Stimulated activated CD4-positive, alpha-beta T cell treated with anti-CD3 and anti-CD28 coated beads, Interleukin-1b, Interleukin-23, amount 100 ng/mL, for 48 hours (primary cell): ENCODE data around the gene GAS7.
"Not testable (repeated sequence)": the region's sequence is repeated elsewhere in the genome, so short reads cannot be mapped to it uniquely, and the experiment has no call there.

Experiments
- DNase-seq: peaks from one replicate; pipeline ENCODE4 v3.0.0-alpha.2; 2020

Gene GAS7

DNA sequence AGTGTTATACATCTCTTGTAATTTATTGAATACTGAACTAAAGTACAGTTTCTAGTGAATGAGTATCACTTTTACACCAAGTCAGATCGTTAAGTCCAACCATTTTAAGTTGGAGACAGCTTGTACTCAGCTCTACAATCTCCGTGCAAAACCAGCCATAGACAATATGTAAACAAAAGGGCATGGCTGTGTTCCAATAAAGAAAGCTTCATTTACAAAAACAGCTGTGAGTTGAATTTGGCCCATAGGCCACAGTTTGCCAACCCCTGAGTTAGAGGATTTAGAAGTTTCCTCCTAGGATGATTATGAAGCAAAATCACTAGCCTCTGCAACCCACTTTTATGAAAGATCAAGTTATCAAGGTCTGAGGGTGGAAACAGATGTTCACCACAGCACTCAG is 187.7 kb downstream of the GAS7 start:
- DNase-seq, result no peak

DNA sequence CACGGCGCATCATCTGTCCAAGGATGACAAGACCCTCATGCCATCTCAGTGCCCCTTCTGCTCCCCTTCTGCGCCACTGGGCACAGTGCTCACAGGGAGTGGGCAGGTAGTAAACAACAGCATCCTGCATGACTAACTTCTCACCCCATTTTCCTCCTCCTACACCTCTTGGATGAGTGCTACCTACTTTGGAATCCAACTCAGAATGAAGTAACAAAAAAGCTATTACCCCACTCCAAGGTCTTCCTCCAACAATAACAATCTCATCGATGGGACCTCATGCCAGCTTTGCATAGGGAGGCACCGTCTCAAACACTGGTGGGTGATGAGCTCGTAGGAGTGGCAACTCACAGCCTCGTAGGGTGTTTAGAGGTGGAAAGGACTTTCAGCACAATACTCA is 194.7 kb downstream of the GAS7 start:
- DNase-seq, result no peak

DNA sequence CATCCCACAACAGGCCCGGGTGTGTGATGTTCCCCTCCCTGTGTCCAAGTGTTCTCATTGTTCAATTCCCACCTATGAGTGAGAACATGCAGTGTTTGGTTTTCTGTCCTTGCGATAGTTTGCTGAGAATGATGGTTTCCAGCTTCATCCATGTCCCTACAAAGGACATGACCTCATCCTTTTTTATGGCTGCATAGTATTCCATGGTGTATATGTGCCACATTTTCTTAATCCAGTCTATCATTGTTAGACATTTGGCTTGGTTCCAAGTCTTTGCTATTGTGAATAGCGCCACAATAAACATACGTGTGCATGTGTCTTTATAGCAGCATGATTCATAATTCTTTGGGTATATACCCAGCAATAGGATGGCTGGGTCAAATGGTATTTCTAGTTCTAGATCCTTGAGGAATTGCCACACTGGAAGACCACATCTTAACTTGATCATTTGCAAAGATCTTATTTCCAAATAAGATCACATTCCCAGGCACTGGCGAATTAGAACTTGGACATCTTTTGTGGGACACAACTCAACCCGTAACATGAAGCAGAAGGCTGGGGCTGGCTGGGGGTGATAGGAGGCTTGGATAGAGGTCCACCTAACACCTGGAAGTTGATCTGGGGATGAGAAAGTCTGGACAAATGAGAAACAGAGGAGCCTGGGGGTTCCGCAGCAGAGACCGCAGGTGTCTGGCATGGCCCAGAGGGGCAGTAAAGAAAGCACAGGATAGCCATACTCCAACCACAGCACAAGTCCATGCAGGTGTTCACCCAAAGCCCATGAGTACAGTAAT is 195.6 kb downstream of the GAS7 start:
- DNase-seq, result not testable (repeated sequence)

DNA sequence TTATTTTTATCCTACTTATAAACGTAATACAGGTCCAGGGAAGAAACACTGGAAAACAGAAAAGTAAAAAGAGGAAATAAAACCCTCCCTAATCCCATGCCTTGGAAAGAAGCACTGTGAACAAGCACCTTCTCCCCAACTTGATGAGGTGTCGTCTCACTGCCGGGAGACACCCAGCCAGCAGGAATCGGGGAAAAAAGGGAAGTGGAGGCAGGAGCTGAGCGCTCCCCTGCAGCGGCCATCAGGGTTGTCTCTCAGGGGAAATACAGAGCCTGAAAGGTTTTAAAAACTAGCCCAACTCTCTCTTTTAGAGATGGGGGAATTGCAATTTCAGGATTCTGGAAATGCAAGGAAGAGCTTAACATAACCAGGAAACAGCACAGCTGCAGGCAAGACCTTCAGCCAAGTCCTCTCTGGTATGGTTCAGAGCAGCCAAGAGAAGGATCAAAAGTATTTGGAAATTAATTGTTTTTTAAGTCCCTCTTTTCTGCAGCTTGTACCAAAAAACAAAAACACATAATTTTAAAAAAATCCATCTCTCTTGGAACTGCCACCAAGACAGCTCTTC is 197.0 kb downstream of the GAS7 start:
- DNase-seq, result no peak

DNA sequence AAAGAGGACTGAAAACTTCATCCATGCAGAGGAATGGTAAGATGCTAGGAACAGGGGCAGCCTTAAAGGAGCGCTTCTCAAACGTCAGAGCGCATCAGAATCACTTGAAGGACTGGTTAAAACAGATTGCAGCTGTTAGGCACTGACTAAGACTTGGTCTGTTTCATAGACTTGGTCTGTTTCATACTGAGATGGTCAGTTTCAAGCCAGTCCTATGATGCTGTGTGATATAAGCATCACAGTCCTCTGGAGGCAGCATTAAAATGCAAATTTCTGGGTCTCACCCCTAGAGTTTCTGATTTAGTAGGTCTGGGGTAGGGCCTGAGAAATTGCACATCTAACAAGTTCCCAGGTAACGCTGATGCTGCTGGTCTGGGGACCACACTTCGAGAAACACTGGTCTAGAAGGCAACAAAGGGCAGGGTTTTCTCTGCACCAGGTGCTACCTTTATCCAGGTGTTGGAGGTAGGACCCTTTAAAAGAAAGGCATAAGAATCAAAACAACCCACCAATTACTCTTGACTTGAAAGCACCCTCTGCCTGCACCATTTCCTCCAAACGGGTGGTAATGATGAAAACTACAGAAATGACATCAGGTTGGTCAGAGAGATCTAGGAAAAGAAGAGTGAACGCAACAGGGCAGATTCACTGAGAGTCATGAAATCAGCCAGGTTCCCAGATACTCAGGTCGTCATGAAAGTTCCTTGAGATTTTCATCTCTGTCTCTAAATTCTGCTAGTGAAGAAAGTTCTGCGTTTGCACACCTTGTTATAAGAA is 198.3 kb downstream of the GAS7 start:
- no peak for DNase-seq

DNA sequence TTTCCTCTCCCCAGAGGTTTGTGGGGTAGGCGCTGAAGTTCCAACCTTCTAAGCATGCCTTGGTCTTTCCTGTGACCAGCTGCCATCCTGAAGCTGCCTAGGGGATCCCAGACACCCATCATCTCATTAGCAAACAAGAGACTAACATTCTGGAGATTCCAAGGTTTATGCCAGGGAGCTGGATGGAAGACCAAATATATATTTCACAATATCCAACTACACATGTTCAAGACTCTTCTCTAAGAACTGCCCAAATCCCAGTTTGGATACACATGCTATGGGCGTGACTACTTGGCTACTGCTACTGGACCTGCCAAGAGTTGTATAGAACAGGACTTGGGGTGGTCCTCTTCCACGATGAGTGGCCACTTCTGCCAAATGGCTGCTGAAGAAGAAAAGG is 200.3 kb downstream of the GAS7 start:
- DNase-seq, result no peak

DNA sequence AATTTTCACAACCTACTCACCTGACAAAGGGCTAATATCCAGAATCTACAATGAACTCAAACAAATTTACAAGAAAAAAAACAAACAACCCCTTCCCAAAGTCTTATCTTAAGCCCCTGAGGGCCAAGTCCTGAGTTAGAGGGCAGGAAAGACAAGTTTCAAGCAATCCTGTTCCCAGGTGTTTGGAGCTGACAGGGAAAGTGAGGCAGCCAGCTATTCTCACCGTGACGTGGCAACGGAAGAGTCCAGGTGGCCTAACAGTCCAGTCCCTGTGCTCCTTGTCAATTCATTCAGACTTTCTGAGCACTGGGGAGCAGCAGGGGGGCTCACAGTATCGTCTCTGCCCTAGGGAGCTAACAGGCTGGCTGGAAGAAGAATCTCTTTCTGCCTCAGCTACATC is 203.6 kb downstream of the GAS7 start:
- DNase-seq, result no peak

DNA sequence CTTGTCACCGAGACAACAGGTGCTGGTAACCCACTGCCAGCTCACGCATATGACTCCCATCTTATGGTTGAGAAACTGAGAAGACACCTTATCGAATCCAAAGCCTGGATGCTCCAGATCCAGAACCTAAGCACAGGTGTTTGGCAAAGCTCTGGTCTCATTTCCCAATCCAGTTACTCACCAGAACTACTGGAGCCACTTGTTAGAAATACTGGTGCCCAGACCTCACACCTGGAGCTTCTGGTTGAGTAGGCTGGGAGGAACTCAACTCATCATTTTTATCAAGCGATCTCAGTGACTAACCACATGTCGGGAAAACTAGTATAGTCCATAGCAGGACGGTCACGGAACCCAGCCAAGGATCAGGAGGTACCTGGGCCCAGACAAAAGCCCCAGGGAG is 206.6 kb downstream of the GAS7 start:
- DNase-seq, result no peak

DNA sequence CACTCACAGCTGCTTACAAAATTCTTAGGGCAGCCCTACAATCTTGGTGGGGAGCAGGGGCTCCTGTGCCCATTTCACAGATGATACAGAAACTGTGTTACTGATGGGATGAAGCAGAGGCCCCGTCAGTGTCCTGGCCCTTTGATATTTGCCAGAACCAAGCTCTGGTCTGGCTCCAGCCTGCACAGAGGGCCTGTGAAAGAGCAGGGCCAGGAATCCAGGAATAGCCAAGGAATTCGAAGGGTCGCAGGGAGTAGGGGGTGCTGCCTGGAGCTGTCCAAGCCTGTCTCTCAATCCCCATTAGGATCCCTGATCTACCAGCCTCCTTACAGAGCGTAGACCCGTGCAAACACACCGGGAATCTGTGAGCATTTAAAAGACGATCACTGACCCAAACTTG is 207.1 kb downstream of the GAS7 start:
- DNase-seq, result no peak

DNA sequence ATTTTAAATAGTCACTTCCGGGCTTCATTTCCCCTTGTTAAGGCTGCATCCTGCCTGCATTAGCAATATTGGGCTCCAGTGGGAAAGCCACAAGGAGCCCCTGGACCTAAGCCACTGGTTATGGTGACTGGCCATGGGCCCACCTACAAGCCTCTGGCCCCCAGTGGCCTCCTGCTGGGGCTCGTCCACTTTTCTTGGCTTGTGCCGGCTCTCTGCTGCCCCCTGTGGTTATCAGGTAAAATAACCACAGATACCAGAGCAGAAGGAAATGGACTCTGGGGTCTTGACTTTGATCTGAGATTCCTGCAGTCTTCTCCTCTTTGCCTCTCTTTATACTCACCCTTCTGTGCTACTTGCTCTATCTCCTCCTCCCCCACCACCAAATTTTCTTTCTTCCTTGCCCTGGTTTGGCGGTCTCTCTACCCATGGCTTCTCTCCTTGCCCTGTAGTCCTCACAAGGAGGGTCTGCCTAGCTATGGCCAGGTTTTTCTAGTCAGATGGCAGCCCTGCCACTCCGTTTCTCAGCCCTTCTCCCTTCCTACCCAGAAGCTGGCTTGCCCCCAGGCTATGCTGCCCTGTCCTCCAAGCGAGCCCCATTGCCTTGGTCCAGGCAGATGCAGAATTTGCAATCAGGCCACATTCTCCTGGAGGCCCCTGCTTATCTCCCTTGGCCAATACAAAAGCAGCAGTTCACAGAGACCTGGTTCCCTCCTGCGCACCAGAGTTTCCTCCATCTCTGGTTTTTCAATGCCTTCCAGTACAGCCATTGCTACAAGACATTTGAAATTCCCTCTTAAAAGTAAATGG is 210.4 kb downstream of the GAS7 start:
- DNase-seq, result peak; percentile 8

DNA sequence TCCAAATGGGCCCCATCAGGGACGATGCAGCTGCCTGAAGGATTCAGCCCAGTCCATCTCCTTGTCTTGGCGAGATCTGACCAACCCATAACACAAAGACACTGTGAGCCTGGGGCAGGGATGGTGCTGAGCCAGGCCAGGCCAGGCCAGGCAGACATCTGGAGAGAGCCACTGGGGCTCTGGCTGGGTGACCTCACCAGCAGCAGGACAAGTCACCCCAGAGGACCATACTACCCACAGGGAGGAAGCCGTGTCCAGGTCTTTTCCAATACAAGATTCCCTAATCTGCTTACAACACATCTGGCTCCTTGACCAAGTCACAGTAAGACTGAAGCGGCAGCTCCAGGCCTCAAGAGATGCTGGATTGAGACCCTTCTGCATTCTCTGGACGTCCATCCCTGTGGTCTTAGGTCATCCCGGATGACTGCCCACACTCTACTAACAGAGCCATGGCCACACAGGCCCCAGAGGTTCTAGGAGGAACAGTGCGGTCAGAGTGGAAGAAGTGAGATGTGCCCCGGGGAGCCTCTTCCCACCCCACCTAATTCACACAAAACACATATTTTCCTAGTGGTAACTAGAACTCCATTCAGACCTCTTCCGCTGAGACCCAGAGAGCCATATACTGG is 211.5 kb downstream of the GAS7 start:
- no peak for DNase-seq

DNA sequence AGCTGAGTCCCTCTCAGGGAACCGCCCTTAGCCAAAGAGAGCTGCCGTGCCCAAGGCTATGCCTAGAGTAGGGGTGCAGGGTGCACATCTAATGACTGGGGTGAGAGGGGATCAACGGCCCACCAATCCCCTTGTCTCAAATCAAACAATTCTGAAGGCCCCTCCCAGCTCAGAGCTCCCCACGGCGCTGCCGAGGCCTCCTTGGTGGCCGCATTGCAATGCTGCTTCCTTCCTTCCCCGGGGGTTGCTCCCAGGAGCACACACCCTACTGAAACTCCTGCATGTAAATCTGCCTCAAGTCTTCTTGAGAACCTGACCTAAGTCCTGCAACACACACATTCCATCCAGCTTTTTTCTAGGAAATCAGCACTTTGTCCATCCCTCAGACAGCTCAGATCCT is 212.8 kb downstream of the GAS7 start:
- DNase-seq, result no peak

DNA sequence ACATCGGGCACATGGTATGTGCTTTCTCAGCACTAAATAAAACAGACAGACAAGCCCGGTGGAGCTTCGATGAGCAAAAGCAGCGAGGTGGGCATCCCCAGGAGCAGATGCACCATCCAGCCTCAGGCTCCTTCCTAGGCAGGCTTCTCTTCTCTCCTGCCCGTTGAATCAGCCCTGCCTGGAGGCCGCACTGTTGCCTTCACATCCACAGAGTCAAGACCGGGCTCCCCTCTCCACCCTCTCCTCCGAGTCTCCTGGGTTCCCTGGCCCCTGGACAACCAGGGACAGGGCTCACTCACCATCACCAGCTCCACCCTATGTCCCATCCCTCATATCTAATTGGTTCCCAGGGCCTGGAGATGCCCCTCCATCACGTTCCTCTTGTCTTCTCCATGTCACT is 213.6 kb downstream of the GAS7 start:
- no peak for DNase-seq

DNA sequence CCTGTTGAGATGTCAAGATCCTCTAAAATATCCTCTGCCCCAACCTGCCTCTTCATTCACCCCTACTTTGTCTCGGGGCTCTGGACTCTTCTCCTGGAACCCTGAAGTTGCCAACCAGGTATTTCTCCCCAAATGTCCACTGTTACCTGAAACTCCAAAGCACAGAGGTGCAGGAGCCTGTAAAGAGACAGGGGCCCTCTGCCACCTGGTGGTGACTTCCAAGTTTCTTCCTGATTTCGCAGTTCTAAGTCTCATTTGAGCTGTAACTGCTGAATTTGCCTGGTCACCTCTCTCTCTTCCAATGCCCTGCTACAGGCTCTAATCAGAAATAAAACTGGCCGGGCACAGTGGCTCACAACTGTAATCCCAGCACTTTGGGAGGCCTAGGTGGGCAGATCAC is 216.2 kb downstream of the GAS7 start:
- DNase-seq, result no peak

DNA sequence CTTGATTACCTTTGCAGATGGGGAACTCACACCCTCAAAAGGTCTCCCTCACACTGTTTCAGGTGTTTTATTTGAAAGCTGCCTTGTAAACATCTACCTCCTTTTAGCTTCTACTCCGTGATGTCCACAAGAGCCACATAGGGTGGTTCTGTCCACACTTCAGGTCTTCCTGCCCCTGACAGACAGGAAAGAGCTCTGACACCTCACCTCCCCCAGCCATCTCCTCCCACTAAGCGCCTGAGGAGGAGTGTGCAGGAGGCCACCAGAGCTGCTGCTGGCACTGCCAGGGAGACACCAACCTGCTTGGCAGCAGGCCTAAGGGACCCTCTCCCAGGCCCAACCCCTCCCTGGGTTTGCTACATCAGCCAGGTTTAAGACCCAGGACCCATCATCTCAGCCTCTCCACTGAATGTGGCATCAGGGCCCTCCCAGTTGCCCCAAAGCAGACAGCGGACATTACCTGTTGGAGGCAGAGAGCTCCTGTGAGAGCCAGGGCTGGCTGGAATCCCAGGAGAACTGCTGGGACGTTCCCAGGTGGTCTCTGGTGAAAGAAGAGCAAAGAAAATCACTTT is 217.0 kb downstream of the GAS7 start:
- DNase-seq, result no peak

DNA sequence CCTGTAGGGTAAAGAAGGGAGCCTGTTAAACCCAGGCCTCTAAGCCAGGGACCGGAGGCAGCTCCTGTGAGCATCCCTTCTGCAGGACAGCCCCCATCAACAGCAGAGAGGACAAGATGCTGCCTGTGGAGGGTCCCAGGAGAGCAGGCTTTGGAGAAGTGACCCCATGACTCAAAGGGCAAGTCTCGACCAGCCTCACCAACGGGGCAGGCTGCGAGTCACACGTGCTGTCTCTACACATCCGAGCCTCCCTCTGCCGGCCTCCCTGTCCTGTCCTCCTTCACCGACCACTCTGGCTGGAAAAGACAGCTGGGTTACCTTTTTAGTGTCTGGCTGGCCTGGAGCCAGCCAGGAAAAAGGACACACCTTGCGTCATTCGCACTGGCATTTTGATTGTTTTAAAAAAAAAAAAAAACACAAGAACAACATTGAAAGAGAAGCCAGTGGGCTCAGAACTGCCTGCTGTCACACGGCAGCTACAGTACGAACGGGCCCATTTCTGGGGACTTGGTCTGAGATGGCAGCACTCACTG is 218.9 kb downstream of the GAS7 start:
- no peak for DNase-seq

DNA sequence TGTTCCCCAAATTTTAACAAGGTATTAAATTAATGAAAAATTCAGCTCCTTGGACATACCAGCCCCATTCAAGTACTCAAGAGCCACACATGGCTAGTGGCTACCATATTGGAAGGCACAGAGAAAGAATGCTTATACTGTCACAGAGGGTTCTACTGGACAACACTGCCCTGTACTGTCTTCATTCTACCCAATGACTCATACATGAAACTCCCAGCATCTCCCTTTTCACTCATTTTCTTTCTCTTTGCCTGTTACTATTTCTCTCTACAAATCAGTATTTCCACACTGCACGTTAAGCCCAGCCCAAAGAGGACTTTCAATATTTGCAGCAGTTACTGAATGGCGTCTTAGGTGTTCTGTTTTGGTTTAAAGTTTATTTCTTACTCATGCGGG is 221.2 kb downstream of the GAS7 start:
- DNase-seq, result no peak

DNA sequence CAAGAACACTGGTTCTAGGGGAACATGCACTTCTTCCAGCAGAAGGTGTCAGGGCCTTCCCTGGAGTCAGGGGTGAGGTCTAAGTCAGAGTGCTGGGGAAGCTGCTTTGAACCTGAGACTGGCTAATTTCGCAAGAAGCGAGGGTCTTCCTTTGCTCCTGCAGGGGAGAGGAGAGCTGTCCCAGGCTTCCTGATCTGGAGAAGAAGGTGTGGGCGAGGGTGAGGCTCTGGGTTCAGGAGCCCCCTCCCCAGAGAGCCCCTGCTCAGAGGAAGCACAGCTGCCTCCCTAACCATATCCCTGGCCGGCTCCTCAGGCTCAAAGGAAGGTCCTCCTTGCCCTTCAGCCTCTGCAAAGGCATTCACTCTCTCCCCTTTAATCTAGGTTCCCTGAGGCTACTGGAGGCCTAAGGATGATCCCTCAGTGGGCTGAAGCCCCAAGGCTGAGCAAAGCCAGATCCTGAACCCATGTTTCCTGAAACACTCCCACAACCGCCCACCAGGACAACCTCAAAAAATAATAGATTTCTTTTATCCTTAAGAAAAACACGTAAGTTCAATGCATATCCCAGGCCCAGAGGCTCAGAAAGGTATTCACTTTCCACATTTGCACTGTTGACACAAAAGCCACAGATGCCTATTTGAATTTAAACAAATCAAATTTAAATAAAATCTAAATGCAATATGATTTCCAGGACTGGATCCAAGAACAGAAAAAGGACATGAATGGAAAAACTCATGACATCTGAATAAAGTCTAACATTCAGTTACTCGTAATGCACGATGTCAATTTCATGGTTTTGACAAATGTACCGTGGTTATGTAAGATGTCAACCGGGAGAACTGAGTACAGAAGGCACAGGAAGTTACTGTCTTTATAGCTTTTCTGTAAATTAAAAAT is 221.9 kb downstream of the GAS7 start:
- DNase-seq, result no peak

DNA sequence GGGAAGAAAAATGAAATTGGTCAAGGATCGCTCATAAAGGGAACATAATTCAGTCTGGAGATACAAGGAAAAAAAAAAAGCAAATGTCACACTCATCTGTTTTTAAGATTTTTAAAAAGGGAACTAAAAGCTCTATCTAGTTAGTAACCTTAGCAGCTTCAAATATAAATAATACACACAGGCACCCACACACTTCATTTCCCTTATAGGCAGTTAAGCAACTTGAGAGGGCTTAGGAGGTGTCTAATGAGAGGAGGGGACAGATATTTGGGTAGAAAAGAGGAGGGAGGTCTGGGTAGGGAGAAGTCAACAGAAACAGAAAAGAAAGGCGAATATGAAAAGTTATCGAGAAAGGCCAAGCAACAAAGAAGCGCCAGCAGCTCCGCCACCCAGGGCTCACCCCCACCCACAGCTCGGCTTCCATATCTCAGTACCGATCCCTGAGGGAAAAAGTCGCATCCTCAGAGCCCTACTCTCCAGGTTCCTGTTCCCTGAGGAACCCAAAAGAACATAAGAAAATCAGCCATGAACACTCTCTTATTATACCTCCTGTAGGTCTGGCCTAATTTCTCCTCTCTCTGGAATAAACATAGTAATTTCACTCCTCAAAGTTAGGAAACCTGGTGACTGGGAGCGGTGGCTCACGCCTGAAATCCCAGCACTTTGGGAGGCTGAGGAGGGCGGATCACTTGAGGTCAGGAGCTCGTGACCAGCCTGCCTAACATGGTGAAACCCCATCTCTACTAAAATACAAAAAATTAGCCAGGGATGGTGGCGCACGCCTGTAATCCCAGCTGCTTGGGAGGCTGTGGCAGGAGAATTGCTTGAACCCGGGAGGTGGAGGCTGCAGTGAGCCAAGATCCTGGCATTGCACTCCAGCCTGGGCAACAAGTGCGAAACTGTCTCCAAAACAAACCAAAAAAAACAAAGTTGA is 223.7 kb downstream of the GAS7 start:
- DNase-seq, result no peak
